TTC549 (cell line): ENCODE results near the gene PSMA2.

Source experiments
- FAIRE-seq: peaks from 2 replicates; lab custom pipeline; 2012; peaks lifted over from hg19 to GRCh38; lab: Jason Lieb, UNC

Gene PSMA2

GRCh38 chr7:42939457-42940240, 7.7 kb upstream of the PSMA2 start:
- no peak for FAIRE-seq

GRCh38 chr7:42935861-42936260, 3.9 kb upstream of the PSMA2 start:
- no peak for FAIRE-seq

- FAIRE-seq, result no peak
Observed at GRCh38 chr7:42934291-42934690, 2.3 kb upstream of the PSMA2 start.

GRCh38 chr7:42932811-42933591, 1.0 kb upstream of the PSMA2 start:
- FAIRE-seq, result no peak

- FAIRE-seq, result no peak
Observed at GRCh38 chr7:42931447-42931833, 534 bp downstream of the PSMA2 start.

- FAIRE-seq, result no peak
Observed at GRCh38 chr7:42930889-42931288, 1.1 kb downstream of the PSMA2 start.

- no peak for FAIRE-seq
Observed at GRCh38 chr7:42929449-42929848, 2.5 kb downstream of the PSMA2 start.

- FAIRE-seq, result no peak
Observed at GRCh38 chr7:42928754-42929153, 3.2 kb downstream of the PSMA2 start.

- FAIRE-seq, result no peak
Observed at GRCh38 chr7:42926204-42926603, 5.8 kb downstream of the PSMA2 start.

- no peak for FAIRE-seq
Observed at GRCh38 chr7:42925630-42926029, 6.3 kb downstream of the PSMA2 start.

GRCh38 chr7:42924223-42924838, 7.6 kb downstream of the PSMA2 start:
- no peak for FAIRE-seq

GRCh38 chr7:42922017-42922753, 9.8 kb downstream of the PSMA2 start:
- no peak for FAIRE-seq

GRCh38 chr7:42915356-42915755, 16.6 kb downstream of the PSMA2 start:
- FAIRE-seq, result no peak

GRCh38 chr7:42914421-42915045, 17.4 kb downstream of the PSMA2 start:
- no peak for FAIRE-seq

- FAIRE-seq, result no peak
Observed at GRCh38 chr7:42914009-42914408, 18.0 kb downstream of the PSMA2 start.

GRCh38 chr7:42913591-42913990, 18.4 kb downstream of the PSMA2 start:
- FAIRE-seq, result no peak

- no peak for FAIRE-seq
Observed at GRCh38 chr7:42911454-42912447, 20.2 kb downstream of the PSMA2 start, which contains the start of gene C7orf25. Gene C7orf25 (minus strand): TSS chr7:42912070. CDS start chr7:42910900, 1,170 bp downstream.

- FAIRE-seq, result no peak
Observed at GRCh38 chr7:42910306-42910705, 21.7 kb downstream of the PSMA2 start.

- no peak for FAIRE-seq
Observed at GRCh38 chr7:42907316-42907715, 24.7 kb downstream of the PSMA2 start.

GRCh38 chr7:42906181-42906580, 25.8 kb downstream of the PSMA2 start:
- FAIRE-seq, result no peak

- no peak for FAIRE-seq
Observed at GRCh38 chr7:42902331-42902730, 29.6 kb downstream of the PSMA2 start.
